Fibroblast of mammary gland (primary cell): ENCODE measurements around the gene PALD1.

Experiments
- DNase-seq: peaks from one replicate; pipeline ENCODE4 v3.0.0-alpha.2; 2010; ENCODE audit warnings: low read depth
- H3K4me3 ChIP-seq: 2 replicates; pipeline ENCODE4 v1.5.1; 2011; ENCODE audit warnings: low read depth, mild to moderate bottlenecking, low read length, moderate library complexity; ENCODE audit not compliant: control insufficient read depth
- CTCF ChIP-seq: conservative IDR thresholded peaks from 2 replicates; pipeline ENCODE4 v1.5.1; 2011; ENCODE audit warnings: low read depth, low read length, inconsistent platforms; ENCODE audit not compliant: control insufficient read depth, insufficient read depth

Gene PALD1

GRCh38 chr10:70561070-70561469 is 82.5 kb downstream of the PALD1 start:
- no peak overlapping the region for H3K4me3 ChIP-seq
- peak; percentile 29 for DNase-seq
- TF ChIP-seq CTCF: no peak

GRCh38 chr10:70561558-70561957 is 83.0 kb downstream of the PALD1 start:
- TF ChIP-seq CTCF: no peak
- no peak for DNase-seq

GRCh38 chr10:70562036-70562755 is 83.6 kb downstream of the PALD1 start:
- H3K4me3 ChIP-seq: no peak overlapping the region
- no peak for TF ChIP-seq CTCF
- no peak for DNase-seq

More at GRCh38 chr10:70561558-70561957, 83.0 kb downstream of the PALD1 start:
- no peak overlapping the region for H3K4me3 ChIP-seq

- TF ChIP-seq CTCF: no peak
- DNase-seq: no peak
These were observed 84.7 kb downstream of the PALD1 start for GRCh38 chr10:70563230-70563629.

GRCh38 chr10:70564113-70564725 is 85.7 kb downstream of the PALD1 start:
- no peak for TF ChIP-seq CTCF
- DNase-seq: no peak
- no peak overlapping the region for H3K4me3 ChIP-seq

More at GRCh38 chr10:70563230-70563629, 84.7 kb downstream of the PALD1 start:
- H3K4me3 ChIP-seq: no peak overlapping the region

GRCh38 chr10:70564901-70565351 is 86.4 kb downstream of the PALD1 start:
- no peak for TF ChIP-seq CTCF
- no peak for DNase-seq
- H3K4me3 ChIP-seq: no peak overlapping the region
